ENCODE data around the gene TRABD.
"Not testable (repeated sequence)": the region's sequence is repeated elsewhere in the genome, so short reads cannot be mapped to it uniquely, and the experiment has no call there.

Gene TRABD

GRCh38 chr22:50200461-50201190, 14.9 kb downstream of the TRABD start, which contains the start of gene SELENOO:
SELENOO (plus strand) TSS chr22:50201011; CDS start chr22:50201037, 26 bp downstream.
- in situ Hi-C loops (cut with HindIII; ENCODE audit: low sequenced_read_pairs), result no loop called here
- peak; percentile 87 for DNase-seq (ENCODE audit: low read depth, low spot score)
- H3K4me3 ChIP-seq (ENCODE audit: low read depth, low read length), result peak within 1 kb of the TSS; percentile 64
- TF ChIP-seq, protein P1, sequence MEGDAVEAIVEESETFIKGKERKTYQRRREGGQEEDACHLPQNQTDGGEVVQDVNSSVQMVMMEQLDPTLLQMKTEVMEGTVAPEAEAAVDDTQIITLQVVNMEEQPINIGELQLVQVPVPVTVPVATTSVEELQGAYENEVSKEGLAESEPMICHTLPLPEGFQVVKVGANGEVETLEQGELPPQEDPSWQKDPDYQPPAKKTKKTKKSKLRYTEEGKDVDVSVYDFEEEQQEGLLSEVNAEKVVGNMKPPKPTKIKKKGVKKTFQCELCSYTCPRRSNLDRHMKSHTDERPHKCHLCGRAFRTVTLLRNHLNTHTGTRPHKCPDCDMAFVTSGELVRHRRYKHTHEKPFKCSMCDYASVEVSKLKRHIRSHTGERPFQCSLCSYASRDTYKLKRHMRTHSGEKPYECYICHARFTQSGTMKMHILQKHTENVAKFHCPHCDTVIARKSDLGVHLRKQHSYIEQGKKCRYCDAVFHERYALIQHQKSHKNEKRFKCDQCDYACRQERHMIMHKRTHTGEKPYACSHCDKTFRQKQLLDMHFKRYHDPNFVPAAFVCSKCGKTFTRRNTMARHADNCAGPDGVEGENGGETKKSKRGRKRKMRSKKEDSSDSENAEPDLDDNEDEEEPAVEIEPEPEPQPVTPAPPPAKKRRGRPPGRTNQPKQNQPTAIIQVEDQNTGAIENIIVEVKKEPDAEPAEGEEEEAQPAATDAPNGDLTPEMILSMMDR (IDR thresholded peaks at IDR 0.05; ENCODE audit: low read depth, low read length), result no peak

GRCh38 chr22:50201191-50202129, 15.7 kb downstream of the TRABD start:
- TF ChIP-seq, protein P1 (IDR thresholded peaks at IDR 0.05; ENCODE audit: low read depth, low read length), result peak; percentile 5
- no peak for DNase-seq (ENCODE audit: low read depth, low spot score)
- in situ Hi-C loops (cut with HindIII; ENCODE audit: low sequenced_read_pairs), result no loop called here
- peak overlapping the region; percentile 64 for H3K4me3 ChIP-seq (ENCODE audit: low read depth, low read length)

GRCh38 chr22:50202130-50202666, 16.5 kb downstream of the TRABD start:
- H3K4me3 ChIP-seq (ENCODE audit: low read depth, low read length), result peak overlapping the region; percentile 64
- TF ChIP-seq, protein P1 (IDR thresholded peaks at IDR 0.05; ENCODE audit: low read depth, low read length), result no peak
- in situ Hi-C loops (cut with HindIII; ENCODE audit: low sequenced_read_pairs), result no loop called here
- no peak for DNase-seq (ENCODE audit: low read depth, low spot score)

- TF ChIP-seq, protein P1 (IDR thresholded peaks at IDR 0.05; ENCODE audit: low read depth, low read length), result no peak
- in situ Hi-C loops (cut with HindIII; ENCODE audit: low sequenced_read_pairs), result no loop called here
- no peak for DNase-seq (ENCODE audit: low read depth, low spot score)
- H3K4me3 ChIP-seq (ENCODE audit: low read depth, low read length), result no peak overlapping the region
Measured at GRCh38 chr22:50203288-50203687, 17.6 kb downstream of the TRABD start.

GRCh38 chr22:50204571-50204970, 18.9 kb downstream of the TRABD start:
- DNase-seq (ENCODE audit: low read depth, low spot score), result no peak
- in situ Hi-C loops (cut with HindIII; ENCODE audit: low sequenced_read_pairs), result no loop called here

GRCh38 chr22:50204998-50205397, 19.3 kb downstream of the TRABD start:
- DNase-seq (ENCODE audit: low read depth, low spot score); in situ Hi-C loops (cut with HindIII; ENCODE audit: low sequenced_read_pairs); H3K4me3 ChIP-seq (ENCODE audit: low read depth, low read length): not testable (repeated sequence)

More at GRCh38 chr22:50204571-50204970, 18.9 kb downstream of the TRABD start:
- no peak overlapping the region for H3K4me3 ChIP-seq (ENCODE audit: low read depth, low read length)
- TF ChIP-seq, protein P1 (IDR thresholded peaks at IDR 0.05; ENCODE audit: low read depth, low read length), result no peak

Measured in astrocyte of the spinal cord (primary cell).